Astrocyte (in vitro differentiated cells and primary cell): ENCODE results near the gene EEF1AKMT3.

Experiments
- CTCF ChIP-seq: IDR thresholded peaks from 2 replicates; pipeline ENCODE4 v1.5.1; 2011; ENCODE audit warnings: low read depth, mild to moderate bottlenecking, inconsistent platforms, low read length, moderate library complexity; ENCODE audit not compliant: insufficient read depth
- EZH2 ChIP-seq: IDR thresholded peaks from 2 replicates; pipeline ENCODE4 v1.6.1; 2012; ENCODE audit warnings: mild to moderate bottlenecking, low read length, inconsistent platforms; ENCODE audit not compliant: insufficient read depth

DNA sequence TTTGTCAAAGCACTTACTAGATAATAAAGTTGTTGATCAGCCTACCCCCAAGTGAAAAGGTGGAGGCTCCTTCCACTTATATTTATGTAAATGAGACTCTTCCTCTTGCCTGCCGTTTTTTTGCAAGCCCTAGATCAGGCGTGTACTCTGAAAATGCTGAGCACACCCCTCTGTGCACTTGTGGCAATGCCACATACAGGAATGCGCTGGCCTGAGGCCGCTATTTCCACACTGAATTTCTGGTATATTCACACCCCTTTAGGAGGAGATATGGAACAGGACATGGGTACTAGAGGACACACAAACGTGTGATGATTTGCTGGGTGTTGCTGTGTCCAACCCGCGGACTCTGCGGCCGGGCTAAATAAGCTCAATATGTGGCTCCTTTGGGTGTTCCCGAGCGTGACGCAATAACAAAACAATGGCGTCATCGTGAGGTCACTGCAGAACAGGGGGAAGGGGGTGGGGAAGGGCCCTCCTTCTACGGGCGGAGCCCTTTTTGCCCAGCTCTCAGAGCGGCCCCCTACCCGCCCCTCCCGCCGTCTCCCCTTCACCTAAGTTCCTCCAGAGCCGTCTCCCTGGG is 28.1 kb upstream of the EEF1AKMT3 start:
- TF ChIP-seq EZH2 (no peak), CTCF (no peak)
